Adrenal gland (tissue), 19 donors: ENCODE data around the gene MRI1. TPM values are rescaled to one million over a fixed set of nuclear protein-coding genes. Genes with fewer than 3 reads are reported as not detected.

Source experiments
- DNase-seq, 7 donors: peaks; one replicate each; pipeline ENCODE4 v3.0.0-alpha.2; 2019 to 2020
- H3K27ac ChIP-seq, 5 donors: fragments of 200-600 bp; sonication (generic) in 4 of 5; 1 replicate in 3 of 5; 2 replicates in 2 of 5; pipeline versions ENCODE4 v1.5.1 to v1.8.0; 2016 to 2020; ENCODE audit warnings: mild to moderate bottlenecking in 1 of 5
- H3K27me3 ChIP-seq: fragments of 200-600 bp; 2 replicates; pipeline ENCODE4 v1.8.0; 2021
- H3K36me3 ChIP-seq, 2 donors: fragments of 200-600 bp; replicated peaks in 1 of 2; 1 replicate in 1 of 2; 2 replicates in 1 of 2; pipeline versions ENCODE4 v1.5.1 to v1.8.0; 2018 to 2022
- H3K4me1 ChIP-seq, 2 donors: fragments of 200-600 bp; replicated peaks in 1 of 2; 1 replicate in 1 of 2; 2 replicates in 1 of 2; pipeline versions ENCODE4 v1.5.1 to v1.8.0; 2018 to 2021
- H3K4me3 ChIP-seq, 4 donors: fragments of 200-600 bp; sonication (generic) in 3 of 4; one replicate each; pipeline ENCODE4 v1.5.1; 2016 to 2018
- H3K9me3 ChIP-seq, 3 donors: fragments of 200-600 bp; sonication (generic) in 1 of 3; replicated peaks in 1 of 3; 1 replicate in 2 of 3; 2 replicates in 1 of 3; pipeline versions ENCODE4 v1.5.1 to v1.8.0; 2016 to 2021
- POLR2A ChIP-seq, 2 donors: fragments of 450-650 bp; IDR thresholded peaks; one replicate each; pipeline ENCODE4 v1.6.1; 2017; ENCODE audit warnings: antibody characterized with exemption in 2 of 2, mild to moderate bottlenecking in 2 of 2, moderate library complexity in 1 of 2
- WGBS, 4 donors: extraction: QIAGEN DNeasy Blood & Tissue Kit in 2 of 4; methylation state at CpG; one replicate each; pipeline versions ENCODE4 v1.1.5 to v1.1.7; 2013 to 2017; 5-methylcytosine and 5-hydroxymethylcytosine counted together
- intact Hi-C, 2 donors: fragments of 100-400 bp; cut with DNase I; formaldehyde crosslinking; loops; one replicate each; pipeline versions ENCODE4 v1.14.1 to v1.15.0; 2022 to 2023
- long read RNA-seq, 10 donors: library from polyadenylated mRNA in 3 of 10; unstranded in 2 of 10; stranded (forward) in 1 of 10; transcript quantifications; one replicate each; pipeline ENCODE4 v2.0.0 and lab custom pipeline, GENCODE V29; 2021 to 2026
- polyA plus RNA-seq, 3 donors: library from polyadenylated mRNA; stranded (reverse); fragments of 200-250 nt in 2 of 3; fragments of 350-450 nt in 1 of 3; fragmentation: Illumina TruSeq in 1 of 3; extraction: RNeasy Lipid Tissue Mini Kit (QIAGEN cat#74804) in 1 of 3; gene quantifications; one replicate each; pipeline ENCODE4 v1.2.3, GENCODE V29; 2013 to 2014
- total RNA-seq, 9 donors: library from RNA; depleted of rRNA in 4 of 9; stranded (reverse); fragments of >200 nt in 4 of 9; fragments of 120-200 nt in 1 of 9; fragmentation: NEBNext Ultra II Directional in 1 of 9; extraction: Animal tissue kit (Norgen Biotek cat#: 25700) in 1 of 9; gene quantifications; one replicate each; pipeline versions ENCODE4 v1.1.0 to v1.2.4, GENCODE V29; 2013 to 2023
- TF ChIP-seq, protein P1 (sequence below), 6 experiments: fragments of 450-650 bp in 4 of 6; fragments of 200-600 bp in 2 of 6; sonication (generic) in 1 of 6; IDR thresholded peaks; 1 replicate in 5 of 6; 2 replicates in 1 of 6; pipeline versions ENCODE4 v1.5.1 to v1.8.0; 2016 to 2021; ENCODE audit warnings: antibody characterized with exemption in 6 of 6, mild to moderate bottlenecking in 2 of 6, moderate library complexity in 1 of 6
- donor health status: healthy with polysubstance abuse.
- donor health status: Bipolar disorder and iron deficiency.
- donor health status: DM: yes; HTN: yes; CAD: no.
- donor health status: DM: no; HTN: no; CAD: no.
- donor health status: DM: no; HTN: no; CAD: no.
- donor health status: DM: yes; HTN: yes; CAD: no.

The MRI1 gene
- 10 to 100 TPM; 16.8 to 69.6 (median 42.9) TPM for total RNA-seq
- polyA plus RNA-seq = 10 to 100 TPM; 11.9 to 34.6 (median 20.5) TPM
- long read RNA-seq, donor 1, partial matches to known transcripts = 5 of 12 reads
- long read RNA-seq, donor 1, other reads (novel, unspliced or antisense) = 5 of 12 reads
- long read RNA-seq, donor 2, partial matches to known transcripts = 0 of 1 reads
- long read RNA-seq, donor 2, other reads (novel, unspliced or antisense) = 0 of 1 reads
- long read RNA-seq, donor 3 = 0 reads
- long read RNA-seq, donor 4, partial matches to known transcripts = 1 of 4 reads
- long read RNA-seq, donor 4, other reads (novel, unspliced or antisense) = 1 of 4 reads
- long read RNA-seq, donor 5, partial matches to known transcripts = 0 of 25 reads
- long read RNA-seq, donor 5, other reads (novel, unspliced or antisense) = 19 of 25 reads
- long read RNA-seq, donor 6, partial matches to known transcripts = 1 of 2 reads
- long read RNA-seq, donor 6, other reads (novel, unspliced or antisense) = 1 of 2 reads
- long read RNA-seq, donor 7, partial matches to known transcripts = 30 of 30 reads
- long read RNA-seq, donor 7, other reads (novel, unspliced or antisense) = 0 of 30 reads
- long read RNA-seq, donor 8, partial matches to known transcripts = 12 of 14 reads
- long read RNA-seq, donor 8, other reads (novel, unspliced or antisense) = 0 of 14 reads
- long read RNA-seq, donor 9, partial matches to known transcripts = 0 of 3 reads
- long read RNA-seq, donor 9, other reads (novel, unspliced or antisense) = 0 of 3 reads
- long read RNA-seq, donor 10 = 0 reads

DNA sequence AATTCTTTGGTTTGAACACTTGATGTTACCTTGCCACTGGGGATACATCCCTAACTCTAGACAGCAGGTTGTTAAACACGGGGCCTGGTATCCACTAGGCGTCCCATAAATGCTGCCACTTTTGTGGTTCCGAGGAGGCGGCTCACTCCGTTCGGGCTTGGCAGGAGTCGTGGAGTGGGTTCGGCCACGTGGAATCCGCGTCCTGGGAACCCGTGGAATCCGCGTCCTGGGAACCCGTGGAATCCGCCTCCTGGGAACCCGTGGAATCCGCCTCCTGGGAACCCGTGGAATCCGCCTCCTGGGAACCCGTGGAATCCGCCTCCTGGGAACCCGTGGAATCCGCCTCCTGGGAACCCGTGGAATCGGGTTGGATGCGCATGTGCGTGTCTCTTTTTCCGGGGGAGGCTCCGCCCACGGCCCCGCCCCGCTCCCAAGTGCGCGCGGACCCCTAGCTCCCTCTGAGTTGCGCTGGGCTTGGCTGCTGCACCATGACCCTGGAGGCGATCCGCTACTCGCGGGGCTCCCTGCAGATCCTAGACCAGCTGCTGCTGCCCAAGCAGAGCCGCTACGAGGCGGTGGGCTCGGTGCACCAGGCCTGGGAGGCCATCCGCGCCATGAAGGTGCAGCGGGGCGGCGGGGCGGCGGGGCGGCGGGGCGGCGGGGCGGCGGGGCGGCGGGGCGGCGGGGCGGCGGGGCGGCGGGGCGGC is at the start of gene MRI1:
MRI1 (plus strand) TSS at position 422 of the 707 bp plus-strand sequence; CDS start at position 489, 67 bp downstream.
- peak within 1 kb of the TSS in 4 of 5 donors; percentile 36 to 82 (median 56) for H3K27ac ChIP-seq
- intact Hi-C loops = no loop called here
- no peaks in the 10 kb centered on the region for H3K27me3 ChIP-seq
- peak in 1 of 2 donors; percentile 57 for TF ChIP-seq POLR2A (IDR thresholded peaks at IDR 0.05)
- TF ChIP-seq, protein P1, sequence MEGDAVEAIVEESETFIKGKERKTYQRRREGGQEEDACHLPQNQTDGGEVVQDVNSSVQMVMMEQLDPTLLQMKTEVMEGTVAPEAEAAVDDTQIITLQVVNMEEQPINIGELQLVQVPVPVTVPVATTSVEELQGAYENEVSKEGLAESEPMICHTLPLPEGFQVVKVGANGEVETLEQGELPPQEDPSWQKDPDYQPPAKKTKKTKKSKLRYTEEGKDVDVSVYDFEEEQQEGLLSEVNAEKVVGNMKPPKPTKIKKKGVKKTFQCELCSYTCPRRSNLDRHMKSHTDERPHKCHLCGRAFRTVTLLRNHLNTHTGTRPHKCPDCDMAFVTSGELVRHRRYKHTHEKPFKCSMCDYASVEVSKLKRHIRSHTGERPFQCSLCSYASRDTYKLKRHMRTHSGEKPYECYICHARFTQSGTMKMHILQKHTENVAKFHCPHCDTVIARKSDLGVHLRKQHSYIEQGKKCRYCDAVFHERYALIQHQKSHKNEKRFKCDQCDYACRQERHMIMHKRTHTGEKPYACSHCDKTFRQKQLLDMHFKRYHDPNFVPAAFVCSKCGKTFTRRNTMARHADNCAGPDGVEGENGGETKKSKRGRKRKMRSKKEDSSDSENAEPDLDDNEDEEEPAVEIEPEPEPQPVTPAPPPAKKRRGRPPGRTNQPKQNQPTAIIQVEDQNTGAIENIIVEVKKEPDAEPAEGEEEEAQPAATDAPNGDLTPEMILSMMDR (IDR thresholded peaks at IDR 0.05) = no peak
- WGBS, 4 donors = 1 to 92% (median 33%) methylated on average over 12 to 48 of the region's 67 CpGs
- H3K9me3 ChIP-seq = no peaks in the 10 kb centered on the region
- H3K4me3 ChIP-seq = peak within 1 kb of the TSS in 2 of 4 donors; percentile 31 to 85
- H3K36me3 ChIP-seq = peaks cover 0 to 53% of the 10 kb centered on the region in 2 donors
- DNase-seq = peak; percentile 75 to 88 (median 81)
- peaks cover 0 to 12% of the 10 kb centered on the region in 2 donors for H3K4me1 ChIP-seq

DNA sequence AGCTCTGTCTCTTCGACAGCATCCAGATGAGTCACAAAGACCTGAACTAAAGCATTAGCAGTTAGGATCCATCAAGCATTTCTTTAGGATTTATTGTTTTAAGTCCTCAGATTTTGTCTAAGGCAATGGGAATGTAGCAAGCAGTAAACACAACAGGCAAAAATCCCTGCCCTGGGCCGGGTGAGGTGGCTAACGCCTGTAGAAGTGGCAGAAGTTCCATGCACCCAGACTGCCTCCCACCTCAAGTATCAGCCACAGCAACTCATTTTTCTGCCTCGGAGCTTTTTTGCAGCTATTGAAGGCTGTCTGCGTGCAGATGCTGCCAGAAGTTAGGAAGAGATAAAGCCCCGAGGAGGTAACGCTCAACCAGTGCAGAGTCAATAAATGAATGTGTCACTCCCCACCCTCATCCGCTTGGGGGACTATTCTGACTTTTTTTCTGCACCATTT is 47.1 kb upstream of the MRI1 start:
- no peak for DNase-seq
- 30 to 32% (median 30%) methylated on average over 8 of the region's 8 CpGs for WGBS, 4 donors
- Histone ChIP-seq H3K36me3 (no peaks in the 10 kb centered on the region), H3K4me3 (no peak overlapping the region), H3K9me3 (no peaks in the 10 kb centered on the region), H3K4me1 (no peaks in the 10 kb centered on the region), H3K27me3 (peaks cover 11% of the 10 kb centered on the region), H3K27ac (no peak overlapping the region)
- TF ChIP-seq POLR2A (IDR thresholded peaks at IDR 0.05) = no peak
- TF ChIP-seq, protein P1 (IDR thresholded peaks at IDR 0.05) = no peak
- intact Hi-C loops = loop anchor here in 1 of 2 donors (10.0 kb wide), 1 partner anchor 442 kb away; no protein-coding TSS in a partner anchor

DNA sequence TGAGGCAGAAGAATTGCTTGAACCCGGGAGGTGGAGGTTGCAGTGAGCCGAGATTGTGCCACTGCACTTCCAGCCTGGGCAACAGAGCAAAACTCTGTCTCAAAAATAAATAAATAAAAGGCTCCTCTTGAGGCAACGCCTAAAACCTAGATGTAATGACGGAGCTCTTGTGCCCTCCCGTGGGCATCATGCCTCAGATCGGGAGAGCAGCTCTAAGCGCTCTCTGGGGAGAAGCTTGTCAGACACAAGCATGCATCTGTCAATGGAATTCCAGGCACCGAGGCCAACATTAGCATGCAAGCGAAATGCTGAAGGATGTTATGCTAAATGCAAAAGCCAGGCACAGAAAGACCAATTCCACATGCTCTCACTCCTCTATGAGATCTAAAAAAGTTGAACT is 45.6 kb upstream of the MRI1 start:
- DNase-seq = peak in 2 of 7 donors; percentile 14 to 75
- no peaks in the 10 kb centered on the region for H3K9me3 ChIP-seq
- TF ChIP-seq POLR2A (IDR thresholded peaks at IDR 0.05) = no peak
- TF ChIP-seq, protein P1 (IDR thresholded peaks at IDR 0.05) = peak in 3 of 6 experiments; percentile 12 to 32 (median 25)
- H3K27me3 ChIP-seq = no peaks in the 10 kb centered on the region
- H3K36me3 ChIP-seq = no peaks in the 10 kb centered on the region
- H3K4me1 ChIP-seq = no peaks in the 10 kb centered on the region
- H3K4me3 ChIP-seq = no peak overlapping the region
- intact Hi-C loops = loop anchor here in 1 of 2 donors (10.0 kb wide), 1 partner anchor 444 kb away; no protein-coding TSS in a partner anchor
- no peak overlapping the region for H3K27ac ChIP-seq
- 24 to 34% (median 27%) methylated on average over 9 of the region's 9 CpGs for WGBS, 4 donors
